OCI-LY3 (cell line): Measurements from ENCODE around the gene DLG1.

Experiments used
- EZH2phosphoT487 ChIP-seq: fragments of 200-600 bp; shearing (Covaris generic); IDR thresholded peaks from 2 replicates; pipeline ENCODE4 v1.6.1; 2018; ENCODE audit warnings: antibody characterized with exemption, mixed run types, low read depth
- TF ChIP-seq, protein P1 (sequence below): fragments of 200-600, 300-600 bp; sonication (generic); IDR thresholded peaks from 2 replicates; pipeline ENCODE4 v1.5.1; 2014; ENCODE audit warnings: antibody characterized with exemption, low read length, low read depth

DNA sequence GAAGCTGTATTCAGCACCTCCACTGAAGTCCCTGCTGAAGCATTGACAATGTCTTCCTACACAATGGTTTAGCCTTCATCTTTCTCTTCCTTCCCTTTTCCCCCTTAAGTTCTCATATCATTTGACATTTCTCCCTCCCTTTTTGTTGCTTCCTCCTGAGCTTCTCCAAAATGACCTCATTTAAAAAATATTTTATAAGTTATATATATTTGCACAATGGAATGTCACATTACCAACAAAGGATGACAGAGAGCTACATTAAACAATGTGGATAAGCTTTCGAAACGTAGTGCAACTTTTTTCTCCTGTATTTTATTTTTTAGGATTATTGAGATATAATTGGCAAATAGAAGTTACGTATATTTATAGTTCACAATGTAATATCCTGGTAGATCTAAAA, 13.2 kb upstream of the DLG1 start:
- TF ChIP-seq, protein P1, sequence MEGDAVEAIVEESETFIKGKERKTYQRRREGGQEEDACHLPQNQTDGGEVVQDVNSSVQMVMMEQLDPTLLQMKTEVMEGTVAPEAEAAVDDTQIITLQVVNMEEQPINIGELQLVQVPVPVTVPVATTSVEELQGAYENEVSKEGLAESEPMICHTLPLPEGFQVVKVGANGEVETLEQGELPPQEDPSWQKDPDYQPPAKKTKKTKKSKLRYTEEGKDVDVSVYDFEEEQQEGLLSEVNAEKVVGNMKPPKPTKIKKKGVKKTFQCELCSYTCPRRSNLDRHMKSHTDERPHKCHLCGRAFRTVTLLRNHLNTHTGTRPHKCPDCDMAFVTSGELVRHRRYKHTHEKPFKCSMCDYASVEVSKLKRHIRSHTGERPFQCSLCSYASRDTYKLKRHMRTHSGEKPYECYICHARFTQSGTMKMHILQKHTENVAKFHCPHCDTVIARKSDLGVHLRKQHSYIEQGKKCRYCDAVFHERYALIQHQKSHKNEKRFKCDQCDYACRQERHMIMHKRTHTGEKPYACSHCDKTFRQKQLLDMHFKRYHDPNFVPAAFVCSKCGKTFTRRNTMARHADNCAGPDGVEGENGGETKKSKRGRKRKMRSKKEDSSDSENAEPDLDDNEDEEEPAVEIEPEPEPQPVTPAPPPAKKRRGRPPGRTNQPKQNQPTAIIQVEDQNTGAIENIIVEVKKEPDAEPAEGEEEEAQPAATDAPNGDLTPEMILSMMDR = no peak
- no peak for TF ChIP-seq EZH2phosphoT487
